Astrocyte of the spinal cord (primary cell): ENCODE data around the gene ISL1.

Experiments used
- DNase-seq: peaks from one replicate; pipeline ENCODE4 v3.0.0; 2011; ENCODE audit warnings: low read depth, low spot score
- H3K4me3 ChIP-seq: 2 replicates; pipeline ENCODE4 v1.5.1; 2011; ENCODE audit warnings: low read depth, mild to moderate bottlenecking, low read length, moderate library complexity
- CTCF ChIP-seq: IDR thresholded peaks from 2 replicates; pipeline ENCODE4 v1.5.1; 2012; ENCODE audit warnings: low read depth, mild to moderate bottlenecking, low read length, inconsistent platforms
- in situ Hi-C: cut with HindIII; loops from 2 replicates; pipeline ENCODE4 v1.10.0; 2017; ENCODE audit warnings: low sequenced_read_pairs

The ISL1 gene

GRCh38 chr5:51433052-51433710 is 49.9 kb downstream of the ISL1 start:
- in situ Hi-C loops, result no loop called here
- no peak overlapping the region for H3K4me3 ChIP-seq
- TF ChIP-seq CTCF, result no peak
- peak; percentile 3 for DNase-seq

- in situ Hi-C loops, result no loop called here
- no peak for DNase-seq
- no peak overlapping the region for H3K4me3 ChIP-seq
- no peak for TF ChIP-seq CTCF
Measured at GRCh38 chr5:51439232-51439631, 56.0 kb downstream of the ISL1 start.
